K562 (cell line): ENCODE measurements around the gene DNMT3A. TPM values are rescaled to one million over a fixed set of nuclear protein-coding genes. Genes with fewer than 3 reads are reported as not detected.

Experiments used
- BRF1 ChIP-seq: IDR thresholded peaks from 3 replicates; pipeline ENCODE4 v1.6.1; 2011; ENCODE audit warnings: borderline replicate concordance, mild to moderate bottlenecking; ENCODE audit not compliant: insufficient read length; ENCODE audit errors: extremely low read depth
- CHD7 ChIP-seq: fragments of 200-600 bp; sonication (generic); IDR thresholded peaks from one replicate; pipeline ENCODE4 v1.6.1; 2012; ENCODE audit warnings: mild to moderate bottlenecking, low read depth, low read length, inconsistent platforms
- HMGXB4 ChIP-seq: sonication (generic); formaldehyde crosslinking; IDR thresholded peaks from 2 replicates; pipeline ENCODE4 v1.8.1; 2023; ENCODE audit warnings: mild to moderate bottlenecking, missing genetic modification reagents
- KHSRP ChIP-seq: fragments of 450-650 bp; IDR thresholded peaks from 2 replicates; pipeline ENCODE4 v1.6.1; 2017
- LARP7 ChIP-seq: fragments of 450-650 bp; IDR thresholded peaks from 2 replicates; pipeline ENCODE4 v1.6.1; 2016
- SREBF1 ChIP-seq: fragments of 150-350 bp; IDR thresholded peaks from 2 replicates; pipeline ENCODE4 v1.6.1; 2014; ENCODE audit warnings: antibody characterized with exemption, low read depth, low read length, borderline replicate concordance
- WHSC1 ChIP-seq: IDR thresholded peaks from one replicate; pipeline ENCODE4 v1.6.1; 2012; ENCODE audit warnings: low read length, control low read depth, inconsistent platforms
- ZNF592 ChIP-seq: fragments of 450-650 bp; IDR thresholded peaks from 2 replicates; pipeline ENCODE4 v1.6.1; 2017; ENCODE audit warnings: antibody characterized with exemption, mild to moderate bottlenecking
- polyA plus RNA-seq, 8 experiments: library from polyadenylated mRNA; depleted of rRNA in 4 of 8; stranded (reverse) in 5 of 8; unstranded in 3 of 8; fragments of >200 nt; fragmentation: Nextera tagmentation in 2 of 8; fragmentation: Illumina TruSeq in 1 of 8; extraction: Ambion mirVana in 2 of 8; extraction: Trizol in 1 of 8; gene quantifications; 2 replicates each; pipeline versions ENCODE4 v1.2.1 to v1.2.3, GENCODE V29; 2011 to 2014; ENCODE audit warnings: inconsistent platforms in 1 of 8, missing spikeins in 1 of 8
- total RNA-seq, 7 experiments: library from RNA; depleted of rRNA in 6 of 7; stranded (reverse); fragments of >200 nt in 6 of 7; fragmentation: Illumina TruSeq in 2 of 7; extraction: Trizol in 2 of 7; gene quantifications; 2 replicates each; pipeline versions ENCODE4 v1.2.1 to v1.2.3, GENCODE V29; 2011 to 2021; ENCODE audit warnings: low replicate concordance in 1 of 7

The DNMT3A gene
- total and polyA plus RNA-seq, 9 of the 15 experiments (the other 6 are each of a cell fraction or from before 2014, with no cell fraction given), result 3.0 to 16.0 (median 6.1) TPM

GRCh38 chr2:25251422-25252273, 90.1 kb downstream of the DNMT3A start (continued):
- no peak for TF ChIP-seq HMGXB4 (CRISPR knock-in tag)
- no peak for TF ChIP-seq BRF1
- peak; percentile 90 for TF ChIP-seq ZNF592
- TF ChIP-seq CHD7, result no peak
- TF ChIP-seq LARP7, result no peak
- no peak for TF ChIP-seq SREBF1
- TF ChIP-seq WHSC1, result no peak
- TF ChIP-seq KHSRP, result no peak
